Measurements from ENCODE around the gene GOLT1A. TPM values are rescaled to one million over a fixed set of nuclear protein-coding genes. Genes with fewer than 3 reads are reported as not detected.

Gene GOLT1A
- total RNA-seq, 1 donor from 2014 or later = 7.0 TPM

DNA sequence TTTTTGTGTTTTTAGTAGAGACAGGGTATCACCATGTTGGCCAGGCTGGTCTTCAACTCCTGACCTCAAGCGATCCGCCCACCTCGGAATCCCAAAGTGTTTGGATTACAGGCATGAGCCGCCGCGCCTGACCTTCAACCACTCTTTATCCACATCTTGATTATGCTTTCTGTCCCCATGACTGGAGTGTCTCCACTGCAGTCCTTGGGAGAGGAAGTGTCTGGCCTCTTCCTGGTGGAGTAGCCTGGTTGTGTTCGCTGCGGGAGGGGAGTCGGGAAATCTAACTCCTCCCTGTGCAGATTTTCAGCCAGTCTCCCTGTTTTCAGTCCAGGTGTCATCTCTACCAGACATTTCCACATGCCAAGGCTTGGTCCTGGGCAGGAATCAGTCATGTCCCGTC lies 27.2 kb downstream of the GOLT1A start:
- Mint-ChIP-seq H3K4me3 (no peak overlapping the region), H3K27ac (no peak overlapping the region), H3K9me3 (no peaks in the 10 kb centered on the region), H3K4me1 (ENCODE audit: unreplicated experiment) (peaks cover 17% of the 10 kb centered on the region), H3K27me3 (peaks cover 46% of the 10 kb centered on the region), H3K36me3 (no peaks in the 10 kb centered on the region)
- TF ChIP-seq, protein P1, sequence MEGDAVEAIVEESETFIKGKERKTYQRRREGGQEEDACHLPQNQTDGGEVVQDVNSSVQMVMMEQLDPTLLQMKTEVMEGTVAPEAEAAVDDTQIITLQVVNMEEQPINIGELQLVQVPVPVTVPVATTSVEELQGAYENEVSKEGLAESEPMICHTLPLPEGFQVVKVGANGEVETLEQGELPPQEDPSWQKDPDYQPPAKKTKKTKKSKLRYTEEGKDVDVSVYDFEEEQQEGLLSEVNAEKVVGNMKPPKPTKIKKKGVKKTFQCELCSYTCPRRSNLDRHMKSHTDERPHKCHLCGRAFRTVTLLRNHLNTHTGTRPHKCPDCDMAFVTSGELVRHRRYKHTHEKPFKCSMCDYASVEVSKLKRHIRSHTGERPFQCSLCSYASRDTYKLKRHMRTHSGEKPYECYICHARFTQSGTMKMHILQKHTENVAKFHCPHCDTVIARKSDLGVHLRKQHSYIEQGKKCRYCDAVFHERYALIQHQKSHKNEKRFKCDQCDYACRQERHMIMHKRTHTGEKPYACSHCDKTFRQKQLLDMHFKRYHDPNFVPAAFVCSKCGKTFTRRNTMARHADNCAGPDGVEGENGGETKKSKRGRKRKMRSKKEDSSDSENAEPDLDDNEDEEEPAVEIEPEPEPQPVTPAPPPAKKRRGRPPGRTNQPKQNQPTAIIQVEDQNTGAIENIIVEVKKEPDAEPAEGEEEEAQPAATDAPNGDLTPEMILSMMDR (conservative IDR thresholded peaks at IDR 0.05) = no peak
- no peak for DNase-seq (ENCODE audit: extremely low spot score, unreplicated experiment)

DNA sequence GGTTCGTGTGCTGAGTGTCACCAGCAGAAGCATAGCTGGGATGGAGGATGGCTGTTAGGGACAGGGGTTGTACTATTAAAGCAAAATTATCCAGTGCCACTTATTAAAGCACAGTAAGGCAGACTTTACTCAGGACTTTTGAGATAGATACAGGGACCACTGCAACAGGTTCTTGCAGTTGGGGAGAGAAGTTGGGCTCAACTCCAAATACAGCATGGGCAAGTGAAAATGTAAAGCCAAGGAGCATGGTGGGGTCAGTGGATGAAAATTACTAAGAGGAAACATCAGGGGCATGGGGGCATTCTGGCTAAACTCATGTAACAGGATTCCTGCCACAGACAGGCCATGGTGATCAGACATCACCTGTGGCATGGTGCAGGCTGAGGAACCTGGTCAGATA lies 32.7 kb downstream of the GOLT1A start:
- Mint-ChIP-seq H3K27ac (no peak overlapping the region), H3K36me3 (no peaks in the 10 kb centered on the region), H3K4me3 (no peak overlapping the region), H3K4me1 (ENCODE audit: unreplicated experiment) (peaks cover 9% of the 10 kb centered on the region), H3K27me3 (peaks cover 11% of the 10 kb centered on the region), H3K9me3 (no peaks in the 10 kb centered on the region)
- TF ChIP-seq, protein P1 (conservative IDR thresholded peaks at IDR 0.05) = no peak
- DNase-seq (ENCODE audit: extremely low spot score, unreplicated experiment) = no peak

DNA sequence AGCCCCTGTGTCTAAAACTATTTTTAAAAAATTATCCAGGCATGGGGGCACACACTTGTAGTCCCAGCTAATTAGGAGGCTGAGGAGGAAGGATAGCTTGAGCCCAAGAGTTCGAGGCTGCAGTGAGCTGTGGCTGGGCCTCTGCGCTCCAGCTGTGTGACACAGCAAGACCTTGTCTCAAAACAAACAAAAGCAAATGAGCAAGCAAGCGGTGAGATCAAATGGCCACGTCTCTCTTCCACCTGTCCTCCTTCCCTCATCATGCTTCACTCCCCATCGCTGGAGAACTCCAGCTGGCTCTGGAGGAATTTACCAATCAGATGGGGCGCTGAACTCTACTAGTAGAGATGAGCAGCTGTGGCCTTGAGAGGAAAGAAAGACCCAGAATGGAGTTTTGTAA lies 33.7 kb downstream of the GOLT1A start:
- Mint-ChIP-seq H3K4me3 (no peak overlapping the region), H3K9me3 (no peaks in the 10 kb centered on the region), H3K4me1 (ENCODE audit: unreplicated experiment) (peaks cover 9% of the 10 kb centered on the region), H3K36me3 (no peaks in the 10 kb centered on the region), H3K27me3 (peaks cover 11% of the 10 kb centered on the region), H3K27ac (no peak overlapping the region)
- DNase-seq (ENCODE audit: extremely low spot score, unreplicated experiment) = no peak
- TF ChIP-seq, protein P1 (conservative IDR thresholded peaks at IDR 0.05) = no peak

DNA sequence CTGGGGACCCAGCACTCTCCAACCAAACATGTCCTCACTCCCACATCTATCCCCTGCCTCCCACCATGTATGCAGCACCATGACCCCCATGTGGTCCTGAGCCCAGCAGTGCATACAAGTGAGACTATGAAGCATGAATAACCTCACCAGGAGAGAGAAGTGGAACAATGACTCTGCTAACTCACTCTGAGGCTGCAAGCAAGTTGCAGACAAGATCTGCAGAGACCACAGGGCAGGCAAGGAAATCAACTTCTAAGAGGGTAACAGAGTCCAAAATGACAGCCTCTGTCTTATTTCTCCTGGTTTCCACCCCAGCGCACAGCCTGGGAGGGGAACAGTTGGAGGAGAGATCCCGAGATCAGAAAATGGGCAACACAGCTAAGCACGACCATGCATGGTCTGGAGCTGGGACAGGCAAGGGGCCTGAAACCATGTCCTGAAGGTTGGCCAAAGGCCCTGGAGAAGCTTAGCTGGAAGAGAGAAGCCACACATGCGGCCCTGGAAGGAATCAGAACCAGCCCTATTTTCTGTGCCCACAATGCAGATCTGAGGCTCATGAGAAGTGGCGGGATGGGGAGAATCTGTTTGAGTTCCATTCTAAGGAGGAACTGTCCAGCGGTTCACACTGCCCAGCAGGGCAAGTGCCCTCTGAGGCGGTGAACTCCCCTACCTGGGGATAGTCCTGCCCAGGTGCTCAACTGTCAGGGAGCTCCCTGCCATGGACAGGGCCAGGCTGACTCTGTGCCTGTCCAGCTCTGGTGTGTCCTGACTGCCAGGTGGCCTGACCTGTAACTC lies 35.1 kb downstream of the GOLT1A start:
- peaks cover 9% of the 10 kb centered on the region for H3K4me1 Mint-ChIP-seq (ENCODE audit: unreplicated experiment)
- H3K27me3 Mint-ChIP-seq = peaks cover 11% of the 10 kb centered on the region
- no peaks in the 10 kb centered on the region for H3K9me3 Mint-ChIP-seq
- TF ChIP-seq, protein P1 (conservative IDR thresholded peaks at IDR 0.05) = no peak
- H3K27ac Mint-ChIP-seq = no peak overlapping the region
- no peaks in the 10 kb centered on the region for H3K36me3 Mint-ChIP-seq
- DNase-seq (ENCODE audit: extremely low spot score, unreplicated experiment) = no peak
- H3K4me3 Mint-ChIP-seq = no peak overlapping the region

DNA sequence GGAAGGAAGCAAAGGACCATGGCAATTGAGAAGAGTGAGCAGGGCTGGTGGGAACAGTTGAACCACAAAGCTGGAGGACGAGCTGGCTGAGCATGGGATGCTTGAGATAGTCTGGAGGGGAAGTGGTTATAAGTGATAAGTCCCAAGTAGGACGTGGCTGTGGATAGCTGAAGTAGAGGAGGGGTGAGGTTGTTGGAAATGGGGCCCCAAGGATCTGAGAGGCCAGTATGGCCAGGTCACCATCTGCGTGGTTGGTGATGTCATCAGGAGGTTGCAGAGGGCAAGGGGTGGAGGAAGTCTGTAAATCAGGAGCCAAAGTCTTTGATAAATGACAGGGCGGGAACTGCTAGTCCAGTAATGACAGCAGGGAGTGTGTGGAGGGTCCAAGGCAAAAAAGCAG lies 36.7 kb downstream of the GOLT1A start:
- Mint-ChIP-seq H3K27ac (no peak overlapping the region), H3K4me3 (no peak overlapping the region), H3K4me1 (ENCODE audit: unreplicated experiment) (peaks cover 9% of the 10 kb centered on the region), H3K27me3 (peaks cover 11% of the 10 kb centered on the region), H3K36me3 (no peaks in the 10 kb centered on the region), H3K9me3 (no peaks in the 10 kb centered on the region)
- TF ChIP-seq, protein P1 (conservative IDR thresholded peaks at IDR 0.05) = no peak
- no peak for DNase-seq (ENCODE audit: extremely low spot score, unreplicated experiment)
